Osteoblast (primary cell): ENCODE results near the gene DNAJB6. TPM values are rescaled to one million over a fixed set of nuclear protein-coding genes. Genes with fewer than 3 reads are reported as not detected.

Experiments
- DNase-seq: peaks from one replicate; pipeline ENCODE4 v3.0.0; 2011; ENCODE audit warnings: low spot score, mixed read lengths; ENCODE audit not compliant: insufficient read length; ENCODE audit errors: missing footprints
- H2AFZ ChIP-seq: 2 replicates; pipeline ENCODE4 v1.6.0; 2011; ENCODE audit warnings: mild to moderate bottlenecking, low read length
- H3K27ac ChIP-seq: 2 replicates; pipeline ENCODE4 v1.5.1; 2011; ENCODE audit warnings: mild to moderate bottlenecking, low read depth, low read length, moderate library complexity
- H3K27me3 ChIP-seq: 2 replicates; pipeline ENCODE4 v1.6.0; 2012; ENCODE audit warnings: mild to moderate bottlenecking, control low read depth, inconsistent platforms, low read length, moderate library complexity; ENCODE audit not compliant: insufficient read depth
- H3K36me3 ChIP-seq: 2 replicates; pipeline ENCODE4 v1.5.1; 2011; ENCODE audit warnings: mild to moderate bottlenecking, low read length, control low read depth, moderate library complexity; ENCODE audit not compliant: insufficient read depth
- H3K4me1 ChIP-seq: 2 replicates; pipeline ENCODE4 v1.5.1; 2011; ENCODE audit warnings: mild to moderate bottlenecking, low read length, control low read depth, moderate library complexity; ENCODE audit not compliant: insufficient read depth
- H3K4me2 ChIP-seq: 2 replicates; pipeline ENCODE4 v1.6.0; 2011; ENCODE audit warnings: mild to moderate bottlenecking, low read length; ENCODE audit not compliant: insufficient read depth
- H3K4me3 ChIP-seq: fragments of 200-600 bp; sonication (generic); 3 replicates; pipeline ENCODE4 v1.5.1; 2012; ENCODE audit warnings: mild to moderate bottlenecking, low read length, inconsistent platforms; ENCODE audit not compliant: insufficient read depth
- H3K79me2 ChIP-seq: 2 replicates; pipeline ENCODE4 v1.6.0; 2012; ENCODE audit warnings: mild to moderate bottlenecking, low read length, control low read depth, inconsistent platforms; ENCODE audit not compliant: insufficient read depth
- H3K9me3 ChIP-seq: 2 replicates; pipeline ENCODE4 v1.5.1; 2011; ENCODE audit warnings: low read depth, low read length, control low read depth
- H4K20me1 ChIP-seq: 2 replicates; pipeline ENCODE4 v1.6.0; 2012; ENCODE audit warnings: mild to moderate bottlenecking, low read length, control low read depth; ENCODE audit not compliant: insufficient read depth
- total RNA-seq: library from RNA; depleted of rRNA; stranded (reverse); fragments of >200 nt; gene quantifications from 2 replicates; pipeline ENCODE4 v1.2.3, GENCODE V29; 2012
- TF ChIP-seq, protein P1 (sequence below): IDR thresholded peaks from 2 replicates; pipeline ENCODE4 v1.5.1; 2011; ENCODE audit warnings: mild to moderate bottlenecking, low read depth, low read length, moderate library complexity; ENCODE audit errors: extremely low read depth

The DNAJB6 gene
- total RNA-seq, 1 donor: 84.7 TPM

DNA sequence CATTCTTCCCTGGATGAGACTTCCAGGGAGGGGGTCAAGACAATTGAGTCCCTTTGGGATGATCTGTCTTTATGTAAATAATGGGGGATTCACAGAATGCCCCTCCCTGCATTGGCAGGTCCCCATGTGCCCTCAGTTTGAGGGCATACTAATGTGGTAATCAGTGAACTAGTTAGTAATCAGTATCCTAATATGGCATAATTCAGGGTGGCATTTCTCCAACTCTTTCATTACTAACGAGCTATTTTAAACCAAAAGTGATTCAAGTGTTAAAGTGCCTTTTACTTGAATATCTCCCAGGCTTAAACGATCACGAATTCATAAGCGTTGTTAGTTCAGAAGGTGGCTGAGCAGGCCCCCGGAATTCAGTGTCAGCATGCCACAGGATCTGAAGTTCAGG is 1.6 kb upstream of the DNAJB6 start:
- H3K4me1 ChIP-seq: peaks cover 15% of the 10 kb centered on the region
- TF ChIP-seq, protein P1, sequence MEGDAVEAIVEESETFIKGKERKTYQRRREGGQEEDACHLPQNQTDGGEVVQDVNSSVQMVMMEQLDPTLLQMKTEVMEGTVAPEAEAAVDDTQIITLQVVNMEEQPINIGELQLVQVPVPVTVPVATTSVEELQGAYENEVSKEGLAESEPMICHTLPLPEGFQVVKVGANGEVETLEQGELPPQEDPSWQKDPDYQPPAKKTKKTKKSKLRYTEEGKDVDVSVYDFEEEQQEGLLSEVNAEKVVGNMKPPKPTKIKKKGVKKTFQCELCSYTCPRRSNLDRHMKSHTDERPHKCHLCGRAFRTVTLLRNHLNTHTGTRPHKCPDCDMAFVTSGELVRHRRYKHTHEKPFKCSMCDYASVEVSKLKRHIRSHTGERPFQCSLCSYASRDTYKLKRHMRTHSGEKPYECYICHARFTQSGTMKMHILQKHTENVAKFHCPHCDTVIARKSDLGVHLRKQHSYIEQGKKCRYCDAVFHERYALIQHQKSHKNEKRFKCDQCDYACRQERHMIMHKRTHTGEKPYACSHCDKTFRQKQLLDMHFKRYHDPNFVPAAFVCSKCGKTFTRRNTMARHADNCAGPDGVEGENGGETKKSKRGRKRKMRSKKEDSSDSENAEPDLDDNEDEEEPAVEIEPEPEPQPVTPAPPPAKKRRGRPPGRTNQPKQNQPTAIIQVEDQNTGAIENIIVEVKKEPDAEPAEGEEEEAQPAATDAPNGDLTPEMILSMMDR: no peak
- H3K36me3 ChIP-seq: no peaks in the 10 kb centered on the region
- no peak overlapping the region for H3K27ac ChIP-seq
- peaks cover 24% of the 10 kb centered on the region for H4K20me1 ChIP-seq
- no peaks in the 10 kb centered on the region for H3K27me3 ChIP-seq
- H3K79me2 ChIP-seq: peaks cover 29% of the 10 kb centered on the region
- H3K4me3 ChIP-seq: no peak overlapping the region
- no peak overlapping the region for H2AFZ ChIP-seq
- no peaks in the 10 kb centered on the region for H3K9me3 ChIP-seq
- no peak overlapping the region for H3K4me2 ChIP-seq
- no peak for DNase-seq

DNA sequence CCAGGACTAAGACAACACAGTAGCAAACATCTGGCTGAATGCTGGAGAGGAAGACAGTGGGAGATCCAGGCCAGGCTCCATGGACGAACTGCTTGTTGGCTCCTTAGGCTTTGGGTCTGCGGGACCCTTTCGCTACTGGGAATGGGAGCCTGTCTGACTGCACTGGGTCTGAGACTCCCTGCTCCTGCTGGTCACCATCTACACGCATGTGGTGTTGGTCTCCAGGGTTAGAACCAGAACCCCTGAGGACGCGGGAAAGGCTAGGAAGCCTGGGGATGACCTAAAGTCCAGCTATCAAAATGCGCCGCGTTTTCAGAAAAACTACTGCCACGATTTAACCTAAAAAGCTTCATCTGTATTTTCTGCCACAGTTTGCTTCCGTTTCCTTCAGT is 817 bp upstream of the DNAJB6 start:
- H3K27me3 ChIP-seq: no peaks in the 10 kb centered on the region
- TF ChIP-seq, protein P1: no peak
- peak overlapping the region; percentile 70 for H3K27ac ChIP-seq
- DNase-seq: no peak
- peak overlapping the region; percentile 87 for H2AFZ ChIP-seq
- no peaks in the 10 kb centered on the region for H3K36me3 ChIP-seq
- no peaks in the 10 kb centered on the region for H3K9me3 ChIP-seq
- peaks cover 15% of the 10 kb centered on the region for H3K4me1 ChIP-seq
- H3K4me3 ChIP-seq: peak overlapping the region; percentile 81
- H3K79me2 ChIP-seq: peaks cover 37% of the 10 kb centered on the region
- H3K4me2 ChIP-seq: peak overlapping the region; percentile 80
- H4K20me1 ChIP-seq: peaks cover 32% of the 10 kb centered on the region

DNA sequence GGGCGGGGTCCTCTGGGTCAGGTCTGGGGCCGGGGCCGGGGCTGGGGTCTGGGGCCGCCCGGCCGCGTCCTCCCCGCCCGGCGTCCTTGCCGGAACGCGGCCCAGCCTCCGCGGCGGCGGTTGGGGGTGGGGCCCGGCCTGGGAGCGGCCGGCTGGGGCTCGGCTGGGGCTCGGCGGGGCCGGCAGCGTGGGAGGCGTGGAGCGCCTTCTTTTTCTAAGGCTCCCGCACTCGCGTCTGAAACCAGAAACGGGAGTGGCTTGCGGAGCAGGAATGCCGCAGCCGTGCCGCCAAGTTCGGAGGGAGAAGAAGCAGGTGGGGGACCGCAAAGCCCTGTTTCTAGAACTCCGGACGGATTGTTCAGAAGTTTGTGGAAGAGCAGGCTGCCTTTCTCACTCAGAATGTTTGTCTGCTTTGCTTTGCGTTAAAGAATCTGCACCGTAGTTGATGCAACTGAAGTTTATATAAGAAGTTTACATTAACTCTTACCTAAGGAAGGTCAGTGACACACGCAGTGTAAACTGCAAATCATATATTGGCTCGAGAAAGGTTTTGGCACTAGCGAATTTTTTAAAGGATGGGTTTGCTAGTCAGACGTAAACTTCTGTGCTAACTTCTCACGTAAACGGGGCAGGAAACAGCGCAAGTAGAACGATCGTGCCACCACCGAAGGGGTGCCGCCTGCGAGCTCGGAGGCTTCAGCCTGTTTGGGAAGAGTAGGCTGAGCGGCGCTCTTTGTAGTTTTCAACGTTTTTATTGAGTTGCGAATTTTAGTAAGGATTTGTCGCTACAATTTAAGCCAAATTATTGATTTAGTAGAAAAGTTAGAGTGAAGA is 729 bp downstream of the DNAJB6 start:
- TF ChIP-seq, protein P1: no peak
- peaks cover 44% of the 10 kb centered on the region for H4K20me1 ChIP-seq
- H2AFZ ChIP-seq: no peak overlapping the region

More for the DNA sequence above, 729 bp downstream of the DNAJB6 start:
- peak; percentile 97 for DNase-seq
- H3K9me3 ChIP-seq: no peaks in the 10 kb centered on the region
- H3K27me3 ChIP-seq: no peaks in the 10 kb centered on the region
- peak overlapping the region; percentile 75 for H3K27ac ChIP-seq
- peaks cover 52% of the 10 kb centered on the region for H3K79me2 ChIP-seq
- H3K36me3 ChIP-seq: no peaks in the 10 kb centered on the region
- peaks cover 15% of the 10 kb centered on the region for H3K4me1 ChIP-seq
- peak overlapping the region; percentile 81 for H3K4me3 ChIP-seq
- H3K4me2 ChIP-seq: peak overlapping the region; percentile 76
